Anterior cingulate cortex (tissue), 58 donors: ENCODE data around the gene PPFIA2.

ENCODE experiments used
- DNase-seq, 58 donors: peaks; one replicate each; lab custom pipeline; 2025; lab: John Stamatoyannopoulos, UW

Gene PPFIA2

DNA sequence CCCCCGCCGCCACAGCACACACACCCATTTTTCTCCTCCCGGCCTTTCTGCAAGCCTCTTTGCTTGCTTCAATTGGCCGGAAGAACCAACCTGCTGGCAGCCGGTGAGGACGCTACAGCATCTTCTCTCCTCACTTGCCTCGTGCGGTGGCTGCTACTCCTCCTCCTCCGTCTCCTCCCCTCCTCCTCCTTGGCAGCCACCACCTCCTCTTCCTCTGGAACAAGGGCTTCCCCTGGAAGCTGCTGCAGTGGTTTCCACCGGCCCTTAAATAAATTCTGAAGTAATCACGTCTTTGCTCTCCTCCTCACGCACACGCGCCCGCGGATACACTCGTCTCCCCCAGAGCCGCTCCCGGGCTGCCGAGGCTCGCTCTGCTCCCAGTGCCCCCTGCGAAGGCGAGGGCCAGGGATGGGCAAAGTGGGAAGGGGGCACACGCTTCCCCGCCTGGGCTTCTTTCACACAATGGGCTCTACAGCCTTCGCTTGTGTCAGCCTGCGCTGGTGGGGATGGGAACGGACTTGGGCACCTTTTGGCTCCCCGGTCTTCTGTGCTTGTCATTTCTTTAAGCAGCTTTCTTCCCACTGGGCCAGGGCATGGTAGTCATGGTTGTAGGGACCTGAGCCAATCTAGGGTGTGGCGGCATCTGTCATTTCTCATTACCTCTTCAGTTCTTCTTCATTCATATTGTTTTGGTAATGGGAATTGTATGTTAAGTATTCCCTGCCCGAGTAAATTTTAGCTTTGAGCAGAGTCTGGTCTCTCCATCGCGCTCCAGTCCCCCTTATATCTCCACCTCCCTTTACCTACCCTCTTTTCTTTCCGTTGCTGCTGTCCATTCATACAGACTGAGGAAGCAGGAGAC is at the start of gene PPFIA2:
Gene PPFIA2 (minus strand): TSS at position 161 of the 862 bp plus-strand sequence.
- peak in 57 of 58 donors; percentile 2 to 82 (median 61) for DNase-seq

DNA sequence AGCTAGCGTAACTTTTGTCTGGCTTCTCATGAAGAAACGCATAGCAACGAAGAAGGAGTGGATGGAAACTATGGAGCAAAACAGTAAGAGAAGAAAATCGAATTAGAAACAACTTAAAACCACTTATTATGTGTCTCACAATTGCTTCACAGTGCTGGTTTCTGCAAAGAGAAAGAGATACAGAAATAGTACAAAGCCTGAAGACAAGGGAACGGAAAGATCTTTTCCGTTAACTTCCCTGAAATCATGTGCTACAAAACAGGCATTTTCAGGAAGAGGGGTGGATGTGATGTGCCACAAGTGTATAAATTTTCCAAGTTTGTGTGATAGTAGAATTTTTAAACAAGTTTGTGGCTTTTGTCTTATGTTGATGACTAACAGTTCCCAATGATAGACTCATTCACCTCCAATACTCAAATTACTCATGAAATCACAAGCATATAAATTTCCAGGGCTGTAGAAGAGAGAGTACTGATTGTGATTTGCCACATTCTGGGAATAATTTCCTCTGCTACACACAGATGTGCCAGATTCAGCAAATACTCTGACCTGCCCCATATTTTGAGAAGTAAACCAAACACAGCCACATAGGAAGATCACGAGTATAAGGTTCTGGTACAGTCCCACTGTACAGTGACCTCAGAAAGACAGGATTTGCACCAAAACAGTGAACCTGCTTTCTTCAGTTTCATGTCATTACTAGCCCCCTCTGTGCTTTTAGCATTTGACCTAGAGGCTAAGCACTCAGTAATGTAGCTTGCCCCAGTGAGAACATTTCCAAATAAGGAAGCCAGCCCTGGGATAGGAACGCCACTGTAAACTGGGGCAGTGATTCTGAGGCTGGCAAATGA is 41.4 kb upstream of the PPFIA2 start:
- DNase-seq = peak in 2 of 58 donors; percentile 1 to 4

DNA sequence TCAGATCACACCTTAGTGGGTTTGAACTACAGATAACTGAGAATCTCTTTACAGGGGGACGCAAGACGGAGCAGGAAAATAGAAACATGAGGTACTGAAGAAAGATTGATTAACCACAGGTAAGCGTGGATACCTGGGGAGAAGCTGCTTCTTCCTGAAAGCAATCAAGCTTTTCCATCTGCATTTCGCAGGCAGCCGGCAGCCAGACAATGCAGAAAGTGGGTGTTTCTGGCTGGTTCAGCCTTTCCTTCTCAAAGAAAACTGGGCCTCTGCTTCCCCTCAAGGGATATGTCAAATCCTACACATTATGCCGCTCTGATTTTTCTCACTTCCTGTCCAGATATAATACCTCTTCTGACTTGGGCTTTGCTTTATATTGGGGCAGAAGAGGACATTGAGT is 39.1 kb upstream of the PPFIA2 start:
- DNase-seq = no peak

DNA sequence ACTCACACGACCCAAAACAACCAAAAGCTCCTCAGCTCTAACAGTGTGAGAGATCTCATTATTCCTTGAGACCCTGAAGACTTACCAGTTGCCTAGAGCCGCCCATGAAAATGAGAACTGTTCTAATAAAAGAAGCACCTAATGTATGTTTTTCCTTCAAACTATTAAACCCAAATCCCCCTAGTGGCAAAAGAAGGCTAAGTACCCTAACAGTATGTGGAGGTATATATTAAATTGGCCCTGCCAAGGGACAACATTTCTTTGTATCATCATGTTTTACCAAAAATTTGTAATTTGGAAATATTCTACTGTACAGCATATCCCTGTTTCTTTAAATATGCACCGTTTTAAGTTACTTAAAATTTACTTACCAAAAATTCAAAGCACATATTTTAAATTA is 38.0 kb upstream of the PPFIA2 start:
- DNase-seq = no peak

DNA sequence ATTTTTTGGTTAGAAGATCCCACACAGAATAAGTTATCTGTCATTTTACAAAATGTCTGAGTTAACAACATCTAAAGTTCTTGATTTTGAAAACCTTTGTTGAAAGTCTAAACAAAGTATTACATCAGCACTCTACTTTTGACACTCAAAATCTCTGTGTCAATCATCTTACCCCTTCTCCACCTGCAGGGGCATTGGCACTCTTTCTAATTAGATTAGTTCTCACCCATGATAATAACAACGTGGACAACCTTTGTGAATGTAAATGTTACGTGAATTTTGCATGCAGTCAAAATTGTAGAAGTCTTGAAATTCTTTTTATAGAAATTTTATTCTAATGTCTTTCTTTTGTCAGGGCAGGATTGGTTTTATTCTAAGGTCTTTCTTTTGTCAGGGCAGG is 33.5 kb upstream of the PPFIA2 start:
- DNase-seq = no peak

DNA sequence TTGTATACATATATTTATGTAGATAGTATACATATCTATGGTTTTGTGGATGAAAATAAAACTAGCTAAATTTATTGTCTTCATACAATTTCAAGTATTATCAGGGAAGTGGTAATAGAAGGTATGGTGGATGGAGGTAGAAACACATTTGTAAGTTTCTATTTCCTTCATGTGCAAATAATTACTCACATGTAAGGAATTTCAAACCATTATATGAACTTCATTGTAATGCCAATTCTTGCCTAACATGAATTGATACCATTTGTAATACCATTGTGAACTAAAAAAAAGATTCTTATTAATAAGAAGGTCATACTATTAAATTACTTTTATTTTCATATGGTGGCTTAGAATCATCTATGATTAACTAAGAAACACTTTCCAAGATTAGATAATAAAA is 20.1 kb upstream of the PPFIA2 start:
- DNase-seq = no peak

DNA sequence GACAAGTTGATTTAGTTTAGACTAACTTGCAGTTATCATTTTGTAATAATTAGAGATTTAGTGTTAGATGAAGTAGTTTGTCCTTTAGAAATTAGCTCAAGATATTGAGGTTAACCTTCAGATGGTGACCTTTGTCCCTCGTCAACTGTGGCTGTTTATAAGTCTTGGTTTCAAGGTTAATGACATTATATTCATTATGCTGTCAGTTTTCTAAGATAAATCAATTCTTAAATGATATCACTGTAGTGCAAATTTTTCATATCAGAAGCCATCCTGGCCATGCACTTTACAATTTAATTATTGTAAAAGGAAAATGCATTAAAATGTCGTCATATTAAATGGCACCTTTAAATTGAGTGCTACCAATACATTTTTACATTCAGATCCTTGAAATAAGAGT is 19.6 kb upstream of the PPFIA2 start:
- no peak for DNase-seq

DNA sequence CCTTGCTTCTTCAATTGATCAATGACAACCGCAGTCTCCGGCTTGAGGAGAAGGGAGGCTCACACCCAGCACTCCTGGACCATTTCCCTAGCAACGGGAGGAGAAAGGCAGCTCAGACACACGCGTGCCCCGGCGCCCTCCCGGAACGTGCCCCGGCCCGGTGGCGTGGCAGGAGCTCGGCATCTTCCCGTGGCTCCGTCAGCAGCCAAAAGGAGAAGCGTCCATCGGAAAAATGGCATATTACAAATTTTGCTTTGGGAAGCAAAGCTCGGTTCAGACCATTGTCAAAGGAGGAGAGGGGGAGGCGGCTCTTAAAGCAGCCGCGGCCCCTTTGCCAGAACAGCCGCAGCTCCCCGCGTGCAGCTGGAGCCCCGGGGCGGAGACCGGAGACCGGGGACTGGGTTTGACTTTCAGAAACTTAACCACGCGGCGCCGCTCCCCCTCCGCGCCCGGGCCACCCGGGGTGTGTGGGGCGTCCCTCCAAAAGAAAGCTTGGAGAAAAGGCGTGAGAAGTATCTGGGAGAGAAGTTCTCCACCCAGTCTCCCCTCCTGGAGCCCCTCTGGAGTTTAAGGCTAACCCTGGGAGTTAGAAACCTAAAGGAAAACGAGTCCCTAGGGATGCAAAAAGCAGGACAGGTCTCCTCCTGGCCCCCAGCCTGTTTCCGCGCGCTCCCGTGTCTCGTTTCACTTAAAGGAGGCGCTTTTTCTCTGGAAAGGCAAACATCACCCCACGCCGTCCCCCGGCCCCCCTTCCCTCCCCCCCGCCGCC is 545 bp downstream of the PPFIA2 start:
- peak in 54 of 58 donors; percentile 4 to 85 (median 52) for DNase-seq

DNA sequence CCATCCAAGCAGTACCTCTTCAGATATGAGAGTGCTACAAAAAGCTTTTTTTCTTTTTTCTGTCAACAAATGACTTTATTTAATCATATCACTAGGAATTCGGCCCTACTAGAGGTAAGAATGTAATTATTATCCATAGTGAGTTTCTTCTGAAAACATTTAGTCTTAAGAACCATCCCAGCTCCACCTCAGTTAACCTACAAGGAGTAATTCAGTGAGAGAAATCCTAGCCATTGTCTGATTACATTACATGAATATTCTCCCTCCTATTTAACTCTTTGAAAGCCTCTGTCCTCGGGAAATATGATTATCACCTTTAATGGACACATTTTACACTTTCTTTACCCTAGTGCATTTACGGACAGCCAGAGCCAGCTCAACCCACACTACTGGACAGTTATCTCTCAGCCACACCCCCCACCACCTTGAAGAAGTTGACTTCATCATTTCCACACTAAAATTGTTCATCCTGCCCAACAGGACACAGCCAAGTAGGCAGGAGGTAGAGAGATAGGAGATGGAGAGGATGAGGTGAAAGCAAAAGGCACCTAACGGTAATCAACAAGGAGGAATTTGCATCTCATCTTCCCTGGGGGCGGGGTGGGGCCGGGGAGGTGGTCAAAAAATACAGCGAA is 1.3 kb downstream of the PPFIA2 start:
- DNase-seq = peak in 4 of 58 donors; percentile 25 to 42 (median 34)

DNA sequence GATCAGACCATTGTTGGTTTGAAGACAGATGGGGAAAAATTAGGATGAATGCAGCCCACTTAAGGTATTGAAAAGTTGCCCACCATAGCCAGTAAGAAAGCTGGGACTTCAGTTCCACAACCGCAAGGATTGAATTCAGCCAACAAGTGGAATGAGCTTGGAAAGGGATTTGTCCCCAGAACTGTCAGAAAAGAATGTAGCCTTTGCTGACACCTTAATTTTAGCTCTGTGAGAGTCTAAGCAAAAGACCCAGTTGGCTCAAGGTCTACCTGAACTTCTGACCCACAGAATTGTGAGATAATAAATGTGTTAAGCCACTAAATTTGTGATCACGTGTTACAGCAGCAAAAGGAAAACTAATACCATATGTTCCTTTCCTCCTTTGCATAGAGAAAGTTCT is 29.4 kb downstream of the PPFIA2 start:
- no peak for DNase-seq

DNA sequence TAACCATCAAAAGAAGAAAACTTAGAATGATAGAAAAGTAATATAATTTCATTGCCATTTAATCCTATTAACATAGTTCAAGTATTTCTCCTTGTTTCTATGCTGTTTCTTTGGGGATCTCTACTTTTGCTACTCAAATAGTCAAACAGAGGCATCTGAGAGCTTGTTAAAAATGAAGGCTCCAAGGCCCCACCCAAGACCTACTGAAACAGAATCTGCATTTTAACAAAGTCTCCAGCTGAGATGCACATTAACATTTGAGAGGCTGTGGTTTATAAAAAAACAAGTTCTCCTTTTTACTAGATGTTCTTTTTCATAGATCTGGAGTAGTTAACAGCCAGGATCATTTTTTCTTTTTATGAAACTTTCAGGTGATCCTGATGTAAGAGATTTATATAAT is 31.8 kb downstream of the PPFIA2 start:
- DNase-seq = no peak

DNA sequence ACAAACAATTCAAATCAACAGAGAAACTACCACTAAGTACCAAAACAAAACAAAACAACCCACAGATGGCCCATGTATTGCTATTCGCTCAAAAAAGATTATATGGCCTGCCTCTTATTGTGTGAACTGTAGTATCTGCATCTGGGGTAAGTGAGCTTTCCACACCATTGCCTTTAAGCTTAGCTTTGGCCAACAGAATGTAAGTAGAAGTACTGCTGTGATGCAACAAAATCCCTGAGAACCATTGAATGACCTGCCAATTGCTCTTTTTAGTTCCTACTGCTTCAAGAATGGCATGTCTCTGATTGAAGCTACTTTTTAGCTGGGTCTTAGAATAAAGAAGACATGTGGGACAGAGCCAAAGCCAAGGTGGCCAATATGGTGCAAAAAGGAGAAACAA is 32.5 kb downstream of the PPFIA2 start:
- no peak for DNase-seq

DNA sequence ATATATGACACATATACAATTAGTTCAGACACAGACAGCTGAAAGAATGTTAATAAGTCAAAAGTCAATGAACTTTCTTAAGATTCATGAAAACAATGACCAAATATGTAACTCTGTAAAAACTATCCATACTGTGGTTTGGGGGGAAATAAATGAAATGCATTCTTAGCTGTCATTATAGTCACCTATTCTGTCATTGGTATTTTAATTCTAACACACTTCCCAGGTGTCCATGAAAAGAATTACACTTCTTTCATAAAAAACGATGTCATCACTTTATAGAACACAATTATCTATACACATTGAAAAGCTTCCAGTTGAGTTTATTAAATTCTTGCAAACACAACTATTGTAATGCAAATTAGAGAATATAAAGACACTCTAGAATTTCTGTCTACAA is 35.8 kb downstream of the PPFIA2 start:
- DNase-seq = no peak

DNA sequence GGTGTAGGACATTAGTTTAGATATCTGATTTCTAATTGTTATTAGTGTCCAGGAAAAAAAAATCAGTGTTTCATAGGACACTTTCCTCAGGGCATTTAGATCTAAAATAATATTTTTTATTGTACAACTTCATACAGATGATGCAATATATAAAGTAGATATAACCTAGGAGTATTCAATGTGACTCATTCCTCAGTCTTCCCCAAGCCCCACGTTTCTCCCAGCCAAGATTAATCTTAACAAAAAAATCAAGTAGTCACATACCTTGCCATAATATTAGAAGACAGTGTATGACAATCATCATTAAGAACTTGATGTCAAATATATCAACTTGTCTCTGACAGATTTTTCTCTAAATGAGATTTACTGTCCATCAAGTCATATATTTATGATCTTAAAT is 37.1 kb downstream of the PPFIA2 start:
- no peak for DNase-seq

DNA sequence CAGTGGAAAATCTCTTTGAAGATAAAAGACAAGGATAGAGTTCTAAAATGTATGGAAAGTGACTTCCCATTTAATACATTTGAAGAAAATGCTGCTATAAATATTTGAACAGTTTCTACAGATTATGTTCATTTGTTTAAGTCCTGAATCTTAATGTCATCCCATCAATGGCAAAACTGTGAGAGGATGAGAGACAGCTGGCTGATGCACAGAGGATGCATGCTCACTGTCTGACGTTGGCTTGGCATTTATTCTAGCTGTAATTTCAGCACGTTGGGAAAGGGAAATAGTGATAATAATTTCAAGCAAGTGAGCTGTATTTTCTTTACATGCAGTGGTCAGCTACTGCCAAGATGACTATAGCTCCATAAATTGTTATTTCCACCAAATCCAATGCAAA is 40.5 kb downstream of the PPFIA2 start:
- DNase-seq = no peak

DNA sequence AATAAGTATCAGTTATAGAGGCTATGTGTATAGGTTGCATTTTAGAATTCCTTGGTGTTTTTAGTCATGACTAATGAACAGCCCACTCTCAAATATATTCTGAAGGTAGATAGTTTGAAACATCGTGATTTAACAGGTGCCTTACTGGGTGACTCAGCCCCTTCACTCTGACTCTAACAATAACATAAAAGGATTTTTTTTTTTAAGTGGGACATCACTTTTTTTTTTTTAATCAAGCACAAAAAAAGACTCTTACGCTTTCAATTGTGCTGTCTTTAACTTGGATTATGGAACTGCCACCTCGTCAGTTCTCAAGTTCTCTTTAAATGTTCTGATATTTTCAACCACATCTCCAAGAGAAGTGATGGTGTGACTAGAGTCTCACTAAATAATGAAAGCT is 46.6 kb downstream of the PPFIA2 start:
- DNase-seq = no peak

DNA sequence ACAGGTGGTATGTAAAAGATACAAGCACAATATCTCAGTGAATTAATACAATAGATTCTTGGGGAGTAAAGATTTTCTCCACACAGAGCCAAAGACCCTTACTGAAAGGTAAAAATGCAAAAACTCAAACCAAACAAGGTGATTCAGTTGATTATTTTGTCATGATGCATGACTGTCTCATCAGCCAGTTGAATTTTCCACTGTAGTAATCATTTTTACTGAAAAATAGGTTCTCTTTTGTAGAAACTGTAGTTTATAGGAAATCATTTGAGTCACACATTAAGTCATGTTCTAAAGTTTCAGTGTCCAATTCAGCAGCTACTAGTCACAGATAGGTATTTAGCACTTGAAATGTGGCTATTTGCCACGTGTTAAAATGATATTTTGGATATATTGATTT is 53.6 kb downstream of the PPFIA2 start:
- no peak for DNase-seq

DNA sequence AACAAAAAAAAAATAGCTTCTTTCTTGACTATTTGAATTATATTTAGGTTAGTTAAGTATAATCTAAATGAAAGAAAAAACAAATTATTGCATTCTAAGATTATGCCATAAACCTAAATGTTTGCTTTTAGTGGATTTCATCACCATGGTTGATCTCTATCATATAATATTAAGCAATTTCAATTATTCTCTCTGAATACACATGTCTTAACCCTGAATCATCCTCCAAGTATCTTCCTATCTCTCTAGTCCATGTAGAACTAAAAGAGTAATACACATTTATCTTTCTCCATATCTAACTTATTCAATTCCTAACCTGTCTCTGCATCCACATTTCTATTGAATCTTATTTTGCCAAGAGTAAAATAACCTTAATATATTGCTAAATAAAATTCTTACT is 59.6 kb downstream of the PPFIA2 start:
- no peak for DNase-seq

DNA sequence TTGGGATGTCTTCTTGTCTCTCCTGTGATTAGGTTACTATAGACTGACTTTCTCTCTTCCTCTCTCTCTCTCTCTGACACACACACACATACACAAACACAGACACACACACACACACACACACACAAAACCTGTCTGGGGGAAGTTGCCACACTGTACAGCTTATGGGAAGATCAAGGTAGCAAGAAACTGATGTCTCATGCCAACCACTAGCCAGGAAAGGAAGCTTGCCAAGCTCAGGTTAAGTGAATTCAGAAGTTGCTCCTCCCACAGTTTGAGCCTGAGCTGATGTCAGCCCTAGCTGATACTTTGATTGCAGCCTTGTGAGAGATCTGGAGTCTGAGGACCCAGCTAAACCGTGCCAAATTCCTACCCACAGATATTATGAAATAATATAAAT is 67.1 kb downstream of the PPFIA2 start:
- no peak for DNase-seq

DNA sequence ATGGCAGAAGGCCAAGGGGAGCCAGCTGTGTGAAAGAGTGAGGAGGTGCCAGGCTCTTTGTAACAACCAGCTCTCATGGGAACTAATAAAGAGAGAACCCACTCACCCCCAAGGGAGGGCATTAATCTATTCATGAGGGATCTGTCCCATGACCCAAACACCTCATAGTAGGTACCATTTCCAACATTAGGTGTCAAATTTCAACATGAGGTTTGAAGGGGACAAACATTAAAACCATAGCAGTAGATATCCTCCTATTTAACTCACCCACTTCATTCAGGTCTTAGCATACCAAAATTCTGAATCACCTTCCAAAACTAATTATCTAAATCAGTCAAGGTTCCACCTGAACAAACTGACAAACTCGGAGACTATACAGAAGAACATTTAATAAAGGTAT is 75.3 kb downstream of the PPFIA2 start:
- DNase-seq = peak in 1 of 58 donors; percentile 10
